ENCODE measurements around the gene SRMS. TPM values are rescaled to one million over a fixed set of nuclear protein-coding genes. Genes with fewer than 3 reads are reported as not detected.

Gene SRMS
- total and polyA plus RNA-seq, 2 donors (not counting 1 experiment from before 2014, with no cell fraction given), result 0.17 to 0.54 TPM

- Histone ChIP-seq H3K4me3 (ENCODE audit: control extremely low read depth in 1 of 5, extremely low read depth in 1 of 5, insufficient read depth in 1 of 5, low read depth in 2 of 5, low read length in 4 of 5) (peak overlapping the region; percentile 7 to 89 (median 75)), H3K79me2 (ENCODE audit: control insufficient read depth, insufficient read depth, low read length) (no peaks in the 10 kb centered on the region), H3K27me3 (replicated peaks in 1 of 4; ENCODE audit: control extremely low read depth in 1 of 4, control insufficient read depth in 3 of 4, insufficient read depth in 4 of 4, low read length in 3 of 4) (peaks cover 0 to 5% (median under 1%) of the 10 kb centered on the region in 4 experiments), H3K27ac (ENCODE audit: low read length in 2 of 2) (peak overlapping the region; percentile 79 to 88), H2AFZ (ENCODE audit: insufficient read depth, low read depth, low read length, poor library complexity, severe bottlenecking) (peak overlapping the region; percentile 31), H3K9me3 (ENCODE audit: control extremely low read depth in 1 of 3, control insufficient read depth in 2 of 3, insufficient read depth in 1 of 3, low read length in 2 of 3) (peaks cover 0 to 11% (median 0%) of the 10 kb centered on the region in 3 donors), H3K9ac (ENCODE audit: low read length) (peak overlapping the region; percentile 77), H3K36me3 (replicated peaks in 1 of 2; ENCODE audit: control extremely low read depth in 1 of 2, control insufficient read depth in 1 of 2, extremely low read depth in 1 of 2, insufficient read depth in 2 of 2, low read length in 1 of 2) (no peaks in the 10 kb centered on the region), H3K4me1 (ENCODE audit: control insufficient read depth in 2 of 2, insufficient read depth in 2 of 2, low read length in 2 of 2) (peaks cover 36 to 50% of the 10 kb centered on the region in 2 donors), H3K4me2 (replicated peaks; ENCODE audit: low read depth, low read length, poor library complexity, severe bottlenecking) (peak overlapping the region; percentile 92), H4K20me1 (ENCODE audit: control insufficient read depth, insufficient read depth, low read length, poor library complexity, severe bottlenecking) (peaks cover 7% of the 10 kb centered on the region)
- TF ChIP-seq, protein P1, sequence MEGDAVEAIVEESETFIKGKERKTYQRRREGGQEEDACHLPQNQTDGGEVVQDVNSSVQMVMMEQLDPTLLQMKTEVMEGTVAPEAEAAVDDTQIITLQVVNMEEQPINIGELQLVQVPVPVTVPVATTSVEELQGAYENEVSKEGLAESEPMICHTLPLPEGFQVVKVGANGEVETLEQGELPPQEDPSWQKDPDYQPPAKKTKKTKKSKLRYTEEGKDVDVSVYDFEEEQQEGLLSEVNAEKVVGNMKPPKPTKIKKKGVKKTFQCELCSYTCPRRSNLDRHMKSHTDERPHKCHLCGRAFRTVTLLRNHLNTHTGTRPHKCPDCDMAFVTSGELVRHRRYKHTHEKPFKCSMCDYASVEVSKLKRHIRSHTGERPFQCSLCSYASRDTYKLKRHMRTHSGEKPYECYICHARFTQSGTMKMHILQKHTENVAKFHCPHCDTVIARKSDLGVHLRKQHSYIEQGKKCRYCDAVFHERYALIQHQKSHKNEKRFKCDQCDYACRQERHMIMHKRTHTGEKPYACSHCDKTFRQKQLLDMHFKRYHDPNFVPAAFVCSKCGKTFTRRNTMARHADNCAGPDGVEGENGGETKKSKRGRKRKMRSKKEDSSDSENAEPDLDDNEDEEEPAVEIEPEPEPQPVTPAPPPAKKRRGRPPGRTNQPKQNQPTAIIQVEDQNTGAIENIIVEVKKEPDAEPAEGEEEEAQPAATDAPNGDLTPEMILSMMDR (IDR thresholded peaks at IDR 0.05), result no peak
- H3K4me3 Mint-ChIP-seq, result peak overlapping the region; percentile 86
- POLR2A ChIA-PET, result interaction anchor here (0.6 to 2.3 kb wide), 14 partner anchors 10 to 594 kb away, joined by 3 to 9 read pairs (median 6); partner anchors contain the start of genes GMEB2, HELZ2, PPDPF and PTK6
- CTCF ChIA-PET, result interaction anchor here (1.0 to 2.4 kb wide), 5 partner anchors 11 to 57 kb away, joined by 3 to 12 read pairs (median 7); partner anchors contain the start of gene PTK6
- H3K9me3 Mint-ChIP-seq (ENCODE audit: insufficient read depth), result no peaks in the 10 kb centered on the region
- H3K27ac Mint-ChIP-seq, result peak overlapping the region; percentile 89
- DNase-seq (peak; percentile 96), ATAC-seq (ENCODE audit: low read depth) (peak; percentile 75)
- intact Hi-C loops (cut with micrococcal nuclease), result loop anchor here (1.0 to 2.0 kb wide), 4 partner anchors 11 to 89 kb away; partner anchors contain the start of gene PPDPF
- WGBS (ENCODE audit: insufficient coverage), result 0% methylated on average over 30 of the region's 37 CpGs
- no peaks in the 10 kb centered on the region for H3K27me3 Mint-ChIP-seq
- peaks cover 50% of the 10 kb centered on the region for H3K4me1 Mint-ChIP-seq
Observed at GRCh38 chr20:63553251-63553932, 5.8 kb upstream of the SRMS start.
